ENCODE results near the gene MFNG.

GRCh38 chr22:37525073-37525745 lies 39.0 kb upstream of the MFNG start:
- no peak for TF ChIP-seq CTCF (conservative IDR thresholded peaks at IDR 0.05 in 1 of 2, IDR thresholded peaks at IDR 0.05 in 1 of 2; ENCODE audit: extremely low read depth in 1 of 2, insufficient read depth in 1 of 2, low read depth in 1 of 2, low read length in 2 of 2)
- no peak for TF ChIP-seq EZH2 (IDR thresholded peaks at IDR 0.05; ENCODE audit: borderline replicate concordance, low read length)

Data from mammary epithelial cell (primary cell).